SK-N-MC (cell line): ENCODE data around the gene KRTAP9-6.
"Not testable (repeated sequence)": the region's sequence is repeated elsewhere in the genome, so short reads cannot be mapped to it uniquely, and the experiment has no call there.

Experiments
- EZH2 ChIP-seq: fragments of 200-600 bp; sonication (generic); IDR thresholded peaks from one replicate; pipeline ENCODE4 v1.6.1; 2017; ENCODE audit warnings: antibody characterized with exemption
- POLR2AphosphoS5 ChIP-seq: IDR thresholded peaks from 2 replicates; pipeline ENCODE4 v1.6.1; 2012; ENCODE audit warnings: mild to moderate bottlenecking, low read depth, low read length, borderline replicate concordance

GRCh38 chr17:41271323-41271722 lies 6.1 kb downstream of the KRTAP9-6 start:
- TF ChIP-seq POLR2AphosphoS5, EZH2: not testable (repeated sequence)
